ENCODE results near the gene FILIP1.

Gene FILIP1

GRCh38 chr6:75494290-75494689 lies 690 bp upstream of the FILIP1 start:
- no peak for DNase-seq

DNA sequence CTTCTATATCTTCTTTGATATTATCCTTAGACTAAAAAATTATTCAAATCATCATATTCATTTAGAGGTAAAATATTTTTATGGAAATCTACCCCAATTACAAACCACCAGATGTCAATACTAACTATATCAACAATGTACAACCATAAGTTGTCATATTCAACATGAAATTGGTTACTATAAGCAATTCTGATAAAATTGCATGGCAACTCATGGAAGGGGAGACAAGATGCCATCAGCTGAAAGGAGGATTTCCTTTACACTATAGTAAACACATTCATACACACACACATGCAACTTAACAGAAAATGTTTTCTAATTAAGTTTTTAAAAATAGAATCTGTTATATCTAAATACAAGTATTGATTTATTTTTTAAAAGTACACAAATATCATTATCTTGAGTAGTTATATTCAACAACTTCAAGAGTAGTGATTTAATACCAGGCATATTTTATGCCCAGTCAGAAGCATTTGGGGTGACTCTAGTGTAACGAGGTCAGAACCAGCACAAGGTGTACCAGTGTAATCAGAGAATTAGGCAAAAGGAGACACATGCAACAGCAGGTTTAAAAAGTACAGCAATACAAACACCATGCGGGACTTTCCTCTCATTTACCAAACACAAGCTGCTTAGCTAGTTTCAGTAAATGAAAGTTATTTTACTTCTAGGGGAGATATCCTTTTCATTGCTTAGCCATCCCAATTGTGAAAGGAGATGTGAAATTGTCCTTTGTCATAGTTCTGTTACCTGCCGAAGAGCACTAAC lies 1.0 kb downstream of the FILIP1 start:
- DNase-seq, result no peak

GRCh38 chr6:75491291-75491690 lies 2.3 kb downstream of the FILIP1 start:
- DNase-seq, result no peak

DNA sequence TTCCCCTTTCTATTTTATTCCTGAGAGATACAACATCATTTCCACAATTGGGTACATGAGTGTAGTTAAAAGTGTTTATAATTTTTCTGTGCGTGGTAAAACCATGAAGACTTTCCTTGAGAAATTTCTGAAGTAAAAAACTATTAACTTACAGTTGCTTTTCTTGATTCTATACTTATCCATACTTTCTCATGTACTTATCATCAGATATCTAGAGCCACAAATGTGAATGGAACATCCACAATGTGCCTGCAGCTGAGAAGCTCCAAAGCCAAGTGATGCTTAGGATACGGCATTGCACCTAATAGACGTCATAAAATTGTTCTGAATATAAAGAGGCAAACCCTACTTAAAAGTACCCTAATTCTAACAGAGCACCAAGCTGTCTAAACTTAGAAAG lies 2.9 kb downstream of the FILIP1 start:
- no peak for DNase-seq

DNA sequence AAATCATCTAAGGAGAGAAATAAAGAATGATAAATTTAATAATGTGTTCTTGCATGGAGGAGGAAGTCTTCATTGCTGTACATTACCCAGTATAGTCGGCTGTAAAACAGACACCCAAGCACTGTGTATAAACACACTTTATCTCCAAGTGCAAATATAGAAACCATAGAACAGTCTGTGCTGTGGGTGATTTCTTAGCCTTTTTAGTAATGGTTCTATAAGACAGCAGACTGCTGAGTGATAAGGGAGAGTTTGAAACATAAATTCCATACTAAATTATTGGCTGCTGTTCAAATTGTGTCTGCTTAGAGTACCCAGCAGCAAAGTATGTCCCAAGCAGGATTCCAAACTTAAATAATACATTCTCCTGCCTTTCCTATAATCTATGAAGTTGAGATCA lies 4.6 kb downstream of the FILIP1 start:
- DNase-seq, result no peak

- DNase-seq, result no peak
Observed at GRCh38 chr6:75488033-75488432, 5.6 kb downstream of the FILIP1 start.

DNA sequence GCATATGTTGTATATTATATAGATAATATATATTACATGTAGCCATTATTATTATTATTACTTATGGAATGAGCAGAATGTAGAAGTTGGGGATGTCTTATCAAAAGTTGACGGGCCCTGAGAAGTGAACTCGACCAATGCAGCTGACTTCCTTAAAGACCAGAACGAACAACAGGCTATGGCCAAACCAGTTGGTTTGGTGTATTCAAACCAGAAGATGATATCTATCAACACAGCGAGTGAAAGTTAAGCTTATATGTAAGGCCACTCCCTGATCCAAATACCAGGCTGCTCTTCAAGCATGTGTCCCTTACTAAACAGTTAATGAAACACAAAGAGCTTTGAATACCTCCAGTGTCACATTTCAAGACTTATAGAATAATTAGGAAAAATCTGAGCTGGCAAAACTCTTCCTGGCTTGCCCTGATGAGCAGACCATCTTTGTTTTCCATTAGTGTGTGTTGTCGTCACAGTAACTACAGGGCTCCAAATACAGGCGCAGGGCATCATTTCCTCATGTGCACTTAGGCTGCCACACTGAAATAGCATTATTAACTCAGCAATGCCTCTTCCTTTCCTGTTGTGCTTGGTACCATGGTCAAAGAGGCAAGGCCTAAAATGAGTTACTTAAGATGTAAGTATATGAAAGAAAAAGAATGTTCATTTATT lies 6.6 kb downstream of the FILIP1 start:
- DNase-seq, result no peak

- no peak for DNase-seq
Observed at GRCh38 chr6:75484535-75484934, 9.1 kb downstream of the FILIP1 start.

- DNase-seq, result no peak
Observed at GRCh38 chr6:75483136-75483952, 10.3 kb downstream of the FILIP1 start.

GRCh38 chr6:75481936-75482593 lies 11.5 kb downstream of the FILIP1 start:
- DNase-seq, result no peak

DNA sequence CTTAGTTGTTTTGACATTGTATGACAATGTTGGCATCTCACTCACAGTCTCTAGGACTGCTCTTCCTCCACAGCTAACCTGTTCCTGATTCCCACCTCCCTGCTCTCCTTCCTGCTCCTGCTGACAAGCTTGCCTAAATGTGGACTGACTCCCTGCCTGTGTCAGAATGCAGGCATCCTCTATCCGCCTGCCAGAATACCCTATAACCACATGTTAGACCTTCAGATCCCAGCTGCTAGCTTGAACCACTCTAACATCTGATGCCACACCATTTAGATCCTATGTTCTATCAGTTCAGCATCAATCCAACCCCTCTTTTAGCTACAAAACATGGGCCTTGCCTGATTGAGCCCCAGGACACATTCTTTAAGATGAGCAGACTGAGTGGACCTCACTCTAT lies 12.2 kb downstream of the FILIP1 start:
- DNase-seq, result no peak

DNA sequence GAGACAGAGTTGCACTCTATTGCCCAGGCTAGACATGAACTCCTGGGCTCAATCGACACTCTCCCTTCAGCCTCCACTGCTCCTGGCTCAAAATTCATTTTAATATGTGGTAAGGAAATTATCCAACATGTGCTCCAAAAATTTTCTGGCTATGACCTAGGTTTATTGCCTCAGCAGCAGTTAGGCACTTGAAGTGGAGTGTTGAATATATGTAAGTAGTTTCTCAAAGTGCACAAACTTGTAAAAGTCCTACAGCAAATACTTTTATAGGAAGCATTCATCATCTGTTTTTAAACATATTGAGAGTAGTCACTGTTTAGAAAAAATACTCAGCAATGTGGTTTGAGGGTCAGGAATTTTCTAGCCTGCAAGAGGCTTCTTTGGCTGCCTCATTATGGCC lies 13.2 kb downstream of the FILIP1 start:
- DNase-seq, result no peak

- DNase-seq, result no peak
Observed at GRCh38 chr6:75479712-75480111, 13.9 kb downstream of the FILIP1 start.

- no peak for DNase-seq
Observed at GRCh38 chr6:75478929-75479328, 14.7 kb downstream of the FILIP1 start.

DNA sequence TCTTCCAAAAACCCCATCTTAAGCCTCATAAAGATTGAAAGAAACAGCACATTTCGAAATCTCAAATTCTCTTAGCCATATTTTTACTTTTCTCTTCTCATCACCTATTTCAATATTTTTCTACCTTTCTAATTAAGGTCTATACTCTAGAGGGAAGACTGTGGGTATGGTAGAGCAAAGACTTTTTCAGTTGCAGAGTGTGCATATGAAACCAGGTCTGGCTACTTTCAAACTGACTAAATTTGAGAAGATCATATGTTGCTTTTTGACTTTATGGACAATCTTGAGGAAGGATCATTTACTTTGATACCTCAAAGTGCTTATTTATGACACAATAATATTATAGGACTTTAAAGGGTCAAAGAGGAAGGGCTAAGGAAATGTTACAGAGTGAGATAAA lies 20.7 kb downstream of the FILIP1 start:
- DNase-seq, result no peak

DNA sequence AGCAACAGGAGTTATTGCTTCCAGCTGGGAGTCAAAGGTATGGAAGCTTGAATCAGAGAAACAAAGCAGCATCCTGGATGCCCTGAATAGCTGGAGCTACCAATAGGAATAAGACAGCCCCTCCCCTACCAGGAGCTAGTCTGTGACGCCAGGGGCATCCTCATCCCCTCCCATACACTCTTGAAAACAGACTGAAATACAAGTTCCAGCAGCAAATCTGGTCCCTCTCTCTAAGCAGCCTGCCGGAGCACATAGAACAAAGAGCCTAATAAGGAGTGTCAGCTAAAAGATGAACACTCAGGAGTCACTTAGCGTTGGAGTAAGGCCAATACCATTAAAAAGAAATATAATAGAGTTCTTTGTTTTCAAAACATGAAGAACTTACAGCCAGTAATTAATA lies 25.6 kb downstream of the FILIP1 start:
- DNase-seq, result no peak

- DNase-seq, result no peak
Observed at GRCh38 chr6:75467284-75467683, 26.3 kb downstream of the FILIP1 start.

GRCh38 chr6:75466636-75467035 lies 27.0 kb downstream of the FILIP1 start:
- DNase-seq, result no peak

- DNase-seq, result no peak
Observed at GRCh38 chr6:75463908-75464307, 29.7 kb downstream of the FILIP1 start.

- no peak for DNase-seq
Observed at GRCh38 chr6:75463061-75463460, 30.5 kb downstream of the FILIP1 start.

- DNase-seq, result no peak
Observed at GRCh38 chr6:75460681-75461080, 32.9 kb downstream of the FILIP1 start.

GRCh38 chr6:75458895-75459294 lies 34.7 kb downstream of the FILIP1 start:
- DNase-seq, result no peak

- DNase-seq, result no peak
Observed at GRCh38 chr6:75450903-75451302, 42.7 kb downstream of the FILIP1 start.
